ENCODE measurements around the gene EMC9.

- TF ChIP-seq, protein P1, sequence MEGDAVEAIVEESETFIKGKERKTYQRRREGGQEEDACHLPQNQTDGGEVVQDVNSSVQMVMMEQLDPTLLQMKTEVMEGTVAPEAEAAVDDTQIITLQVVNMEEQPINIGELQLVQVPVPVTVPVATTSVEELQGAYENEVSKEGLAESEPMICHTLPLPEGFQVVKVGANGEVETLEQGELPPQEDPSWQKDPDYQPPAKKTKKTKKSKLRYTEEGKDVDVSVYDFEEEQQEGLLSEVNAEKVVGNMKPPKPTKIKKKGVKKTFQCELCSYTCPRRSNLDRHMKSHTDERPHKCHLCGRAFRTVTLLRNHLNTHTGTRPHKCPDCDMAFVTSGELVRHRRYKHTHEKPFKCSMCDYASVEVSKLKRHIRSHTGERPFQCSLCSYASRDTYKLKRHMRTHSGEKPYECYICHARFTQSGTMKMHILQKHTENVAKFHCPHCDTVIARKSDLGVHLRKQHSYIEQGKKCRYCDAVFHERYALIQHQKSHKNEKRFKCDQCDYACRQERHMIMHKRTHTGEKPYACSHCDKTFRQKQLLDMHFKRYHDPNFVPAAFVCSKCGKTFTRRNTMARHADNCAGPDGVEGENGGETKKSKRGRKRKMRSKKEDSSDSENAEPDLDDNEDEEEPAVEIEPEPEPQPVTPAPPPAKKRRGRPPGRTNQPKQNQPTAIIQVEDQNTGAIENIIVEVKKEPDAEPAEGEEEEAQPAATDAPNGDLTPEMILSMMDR (conservative IDR thresholded peaks at IDR 0.05): no peak
- no peak for TF ChIP-seq EZH2 (IDR thresholded peaks at IDR 0.05; ENCODE audit: low read depth)
Measured at GRCh38 chr14:24119691-24120090, 21.7 kb downstream of the EMC9 start.

All from PC-9 (cell line).